HEK293T (cell line): ENCODE data around the gene LTN1.

Experiments
- CTCF ChIA-PET: fragments of 350-600 bp; formaldehyde crosslinking; extraction: SDS; loops from one replicate; lab custom pipeline; 2021; ENCODE audit warnings: antibody characterized with exemption, inconsistent platforms; lab: Yijun Ruan, JAX
- POLR2A ChIA-PET: fragments of 350-600 bp; formaldehyde crosslinking; extraction: SDS; loops from one replicate; lab custom pipeline; 2020; ENCODE audit warnings: antibody characterized with exemption, inconsistent platforms; lab: Yijun Ruan, JAX
- DNase-seq: peaks from one replicate; pipeline ENCODE4 v3.0.0; 2012; ENCODE audit warnings: mixed read lengths; ENCODE audit errors: extremely low spot score
- ARNT ChIP-seq: fragments of 450-650 bp; IDR thresholded peaks from 2 replicates; pipeline ENCODE4 v1.6.1; 2017; ENCODE audit warnings: mild to moderate bottlenecking
- BHLHE40 ChIP-seq: fragments of 450-650 bp; IDR thresholded peaks from 2 replicates; pipeline ENCODE4 v1.6.1; 2016; ENCODE audit warnings: mild to moderate bottlenecking, moderate library complexity, borderline replicate concordance
- CTBP1 ChIP-seq: fragments of 450-650 bp; IDR thresholded peaks from 2 replicates; pipeline ENCODE4 v1.6.1; 2016; ENCODE audit warnings: borderline replicate concordance
- ELF4 ChIP-seq: fragments of 450-650 bp; IDR thresholded peaks from 2 replicates; pipeline ENCODE4 v1.6.1; 2017; ENCODE audit warnings: antibody characterized with exemption
- FOXA1 ChIP-seq: fragments of 450-650 bp; IDR thresholded peaks from 2 replicates; pipeline ENCODE4 v1.6.1; 2016; ENCODE audit warnings: mild to moderate bottlenecking
- FOXK2 ChIP-seq: fragments of 450-650 bp; IDR thresholded peaks from 2 replicates; pipeline ENCODE4 v1.6.1; 2016; ENCODE audit warnings: mild to moderate bottlenecking
- FOXM1 ChIP-seq: fragments of 450-650 bp; IDR thresholded peaks from 2 replicates; pipeline ENCODE4 v1.6.1; 2017; ENCODE audit warnings: mild to moderate bottlenecking, borderline replicate concordance
- HDGF ChIP-seq: fragments of 450-650 bp; IDR thresholded peaks from 2 replicates; pipeline ENCODE4 v1.6.1; 2017; ENCODE audit warnings: antibody characterized with exemption, borderline replicate concordance
- L3MBTL2 ChIP-seq: fragments of 450-650 bp; conservative IDR thresholded peaks from 2 replicates; pipeline ENCODE4 v1.6.1; 2016; ENCODE audit warnings: mild to moderate bottlenecking
- LEF1 ChIP-seq: fragments of 450-650 bp; IDR thresholded peaks from 2 replicates; pipeline ENCODE4 v1.6.1; 2017; ENCODE audit warnings: mild to moderate bottlenecking, borderline replicate concordance
- NFRKB ChIP-seq: fragments of 450-650 bp; IDR thresholded peaks from 2 replicates; pipeline ENCODE4 v1.6.1; 2016; ENCODE audit warnings: mild to moderate bottlenecking, moderate library complexity
- SP1 ChIP-seq: fragments of 450-650 bp; IDR thresholded peaks from 2 replicates; pipeline ENCODE4 v1.6.1; 2017
- SUZ12 ChIP-seq: fragments of 450-650 bp; IDR thresholded peaks from 2 replicates; pipeline ENCODE4 v1.6.1; 2016; ENCODE audit warnings: mild to moderate bottlenecking
- TARDBP ChIP-seq: fragments of 450-650 bp; IDR thresholded peaks from 2 replicates; pipeline ENCODE4 v1.6.1; 2016
- ZNF384 ChIP-seq: fragments of 450-650 bp; IDR thresholded peaks from 2 replicates; pipeline ENCODE4 v1.6.1; 2016
- TF ChIP-seq, protein P1 (sequence below): fragments of 450-650 bp; IDR thresholded peaks from 2 replicates; pipeline ENCODE4 v1.6.1; 2016

The LTN1 gene

DNA sequence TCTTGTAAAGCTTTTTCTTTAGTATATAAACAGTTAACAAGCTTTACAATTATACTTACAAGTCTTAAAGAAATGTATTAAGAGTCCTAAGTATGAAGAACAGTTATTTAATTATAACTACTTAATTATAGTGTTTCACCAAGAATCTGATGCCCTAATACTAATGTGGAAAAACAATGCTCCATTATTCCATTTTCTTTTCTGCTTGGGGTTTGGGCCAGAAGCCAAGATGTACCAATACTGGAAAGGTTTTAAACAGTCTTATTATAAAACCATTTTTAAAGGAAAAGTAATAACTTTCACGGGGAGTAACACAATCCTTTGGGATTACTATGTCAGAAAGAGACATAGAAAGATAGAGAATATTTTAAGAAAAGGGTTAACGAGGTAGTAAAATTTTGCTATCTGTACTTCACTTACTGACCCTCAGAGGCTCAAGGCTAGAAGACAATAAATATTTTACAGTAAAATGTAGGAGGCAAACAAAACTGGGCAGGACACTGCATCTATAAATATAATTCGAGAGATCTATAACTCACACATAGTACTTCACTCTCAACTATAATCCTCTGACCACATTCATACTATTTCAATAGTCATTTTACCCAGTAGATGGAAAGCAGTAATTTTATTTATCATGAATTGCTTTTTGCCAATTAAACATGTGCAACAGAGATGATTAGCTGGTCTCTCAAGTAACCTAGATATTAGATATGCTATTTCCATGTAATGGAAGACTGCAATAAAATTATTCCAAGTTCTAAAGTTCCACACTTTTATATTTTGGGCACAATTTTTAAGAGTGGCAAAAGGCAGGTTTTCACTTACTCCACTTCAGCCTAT lies 63.9 kb downstream of the LTN1 start:
- no peak for DNase-seq
- POLR2A ChIA-PET, result no interaction called here
- CTCF ChIA-PET, result interaction anchor here (0.6 kb wide), 1 partner anchor 11 kb away, joined by 3 read pairs; no protein-coding TSS in a partner anchor
- TF ChIP-seq NFRKB (no peak), ZNF384 (no peak), HDGF (no peak), FOXM1 (no peak), ELF4 (no peak), BHLHE40 (no peak), SUZ12 (no peak), FOXA1 (no peak), FOXK2 (no peak), LEF1 (no peak), L3MBTL2 (no peak)

DNA sequence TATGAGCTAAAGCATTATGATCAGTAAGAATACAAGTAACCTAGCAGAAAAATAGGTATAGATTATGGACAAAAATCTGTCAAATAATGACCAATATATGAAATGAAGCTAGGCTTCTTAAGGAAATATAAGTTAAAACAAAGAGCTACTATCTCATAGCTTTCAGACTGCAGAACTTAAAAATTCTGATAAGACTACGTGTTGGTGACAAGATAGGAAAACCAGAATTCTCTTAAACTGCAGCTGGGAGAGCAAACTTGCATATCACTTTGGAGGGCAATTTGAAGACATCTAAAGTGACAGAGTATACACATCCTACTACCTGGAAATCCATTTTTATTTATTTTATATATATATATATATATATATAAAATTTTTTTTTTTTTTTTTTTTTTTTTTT lies 65.5 kb downstream of the LTN1 start:
- DNase-seq, result no peak
- ChIA-PET POLR2A (no interaction called here), CTCF (no interaction called here)
- TF ChIP-seq L3MBTL2, result no peak
- TF ChIP-seq TARDBP, result no peak
- no peak for TF ChIP-seq HDGF
- TF ChIP-seq SUZ12, result no peak
- TF ChIP-seq, protein P1, sequence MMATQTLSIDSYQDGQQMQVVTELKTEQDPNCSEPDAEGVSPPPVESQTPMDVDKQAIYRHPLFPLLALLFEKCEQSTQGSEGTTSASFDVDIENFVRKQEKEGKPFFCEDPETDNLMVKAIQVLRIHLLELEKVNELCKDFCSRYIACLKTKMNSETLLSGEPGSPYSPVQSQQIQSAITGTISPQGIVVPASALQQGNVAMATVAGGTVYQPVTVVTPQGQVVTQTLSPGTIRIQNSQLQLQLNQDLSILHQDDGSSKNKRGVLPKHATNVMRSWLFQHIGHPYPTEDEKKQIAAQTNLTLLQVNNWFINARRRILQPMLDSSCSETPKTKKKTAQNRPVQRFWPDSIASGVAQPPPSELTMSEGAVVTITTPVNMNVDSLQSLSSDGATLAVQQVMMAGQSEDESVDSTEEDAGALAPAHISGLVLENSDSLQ, result no peak
- no peak for TF ChIP-seq LEF1
- TF ChIP-seq BHLHE40, result no peak
- TF ChIP-seq SP1, result no peak
- no peak for TF ChIP-seq FOXA1
- no peak for TF ChIP-seq ELF4
- TF ChIP-seq ZNF384, result no peak
- no peak for TF ChIP-seq NFRKB

DNA sequence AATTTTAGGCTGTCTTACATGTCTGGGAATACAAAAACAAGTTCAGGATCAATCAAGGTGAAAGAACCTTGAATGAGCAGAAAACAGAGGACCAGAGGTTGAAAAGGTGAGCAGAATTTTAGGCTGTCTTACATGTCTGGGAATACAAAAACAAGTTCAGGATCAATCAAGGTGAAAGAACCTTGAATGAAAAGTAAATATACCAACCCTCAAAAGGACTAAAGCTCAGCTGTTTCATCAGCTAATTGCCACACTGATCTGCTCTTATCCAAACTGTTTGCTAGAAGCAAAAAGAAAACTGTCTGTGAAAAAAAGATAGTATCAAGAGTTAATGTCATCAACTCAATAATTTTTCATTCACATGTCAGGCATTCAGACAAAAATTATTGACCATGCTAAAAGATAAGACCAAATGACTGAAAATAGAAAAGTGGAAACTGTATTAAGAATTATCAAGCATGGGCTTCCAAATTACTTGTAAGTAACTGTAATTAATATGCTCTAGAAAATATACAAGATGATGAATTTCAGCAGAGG lies 69.2 kb downstream of the LTN1 start:
- POLR2A ChIA-PET, result no interaction called here
- no peak for TF ChIP-seq ARNT
- TF ChIP-seq BHLHE40, result no peak
- TF ChIP-seq ELF4, result no peak
- no peak for TF ChIP-seq L3MBTL2
- TF ChIP-seq FOXM1, result no peak
- no peak for TF ChIP-seq NFRKB
- no peak for TF ChIP-seq HDGF
- no peak for TF ChIP-seq FOXA1
- no peak for TF ChIP-seq ZNF384
- CTCF ChIA-PET, result no interaction called here
- no peak for DNase-seq

DNA sequence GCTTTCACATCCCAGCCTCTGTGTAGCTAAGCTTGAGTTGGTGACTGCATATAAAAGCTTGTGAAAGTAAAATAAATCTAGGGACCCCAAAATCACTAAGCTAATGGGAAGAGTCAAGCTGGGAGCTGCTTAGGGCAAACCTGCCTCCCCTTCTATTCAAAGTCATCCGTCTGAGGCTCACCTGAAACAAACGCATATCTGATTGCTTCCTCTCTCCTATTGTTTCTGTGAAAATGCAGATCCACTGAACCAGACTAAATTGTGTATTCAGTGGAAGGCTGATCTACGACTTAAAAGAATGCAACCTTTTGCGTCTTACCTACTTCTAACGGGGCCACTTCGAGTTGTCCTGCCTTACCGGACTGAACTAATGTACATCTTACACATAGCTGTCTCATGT lies 70.3 kb downstream of the LTN1 start:
- TF ChIP-seq, protein P1, result no peak
- TF ChIP-seq FOXM1 (no peak), TARDBP (no peak), SUZ12 (no peak), SP1 (no peak), HDGF (no peak), LEF1 (no peak), NFRKB (no peak), CTBP1 (no peak), FOXA1 (no peak)
- CTCF ChIA-PET, result no interaction called here
- POLR2A ChIA-PET, result no interaction called here
- DNase-seq, result no peak

DNA sequence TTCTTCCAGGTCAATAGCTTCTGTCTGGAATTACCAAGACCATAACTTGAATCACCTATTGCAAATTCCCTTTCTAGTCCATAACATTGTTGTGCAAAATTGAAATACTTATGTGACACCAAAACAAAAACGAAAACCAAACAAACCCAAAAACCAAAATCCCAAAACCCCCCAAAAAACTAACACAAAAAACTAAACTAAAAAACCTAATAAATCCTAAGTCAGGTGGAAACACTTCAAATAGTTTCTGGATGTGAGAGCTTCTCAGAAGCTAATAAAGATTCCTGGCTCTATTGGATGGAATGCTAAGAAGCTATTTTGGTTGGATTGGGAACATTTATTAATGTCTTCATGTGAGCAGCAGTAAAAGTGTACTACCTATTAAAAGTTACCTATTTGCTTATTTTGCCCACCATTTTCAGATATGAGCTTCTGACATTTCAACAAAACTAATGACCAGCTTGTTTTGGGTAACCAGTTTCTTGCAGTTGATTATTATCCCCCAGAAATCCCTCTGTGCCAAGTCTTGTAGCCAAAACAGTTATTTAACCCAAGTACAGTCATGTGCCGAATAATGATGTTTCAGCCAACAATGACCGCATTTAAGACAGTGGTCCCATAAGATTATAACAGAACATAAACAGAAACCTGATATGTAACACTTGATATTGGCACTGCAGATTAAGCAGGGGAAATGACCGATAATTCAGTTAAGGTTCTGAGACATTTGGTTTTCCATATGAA lies 76.4 kb downstream of the LTN1 start:
- no peak for TF ChIP-seq LEF1
- no peak for TF ChIP-seq SUZ12
- TF ChIP-seq NFRKB, result no peak
- TF ChIP-seq CTBP1, result no peak
- TF ChIP-seq FOXK2, result no peak
- no peak for TF ChIP-seq ELF4
- no peak for TF ChIP-seq FOXM1
- no peak for TF ChIP-seq FOXA1
- ChIA-PET CTCF (interaction anchor here (0.7 kb wide), 1 partner anchor 30 kb away, joined by 3 read pairs; no protein-coding TSS in a partner anchor), POLR2A (interaction anchor here (1.2 kb wide), 1 partner anchor 86 kb away, joined by 3 read pairs; no protein-coding TSS in a partner anchor)
- DNase-seq, result no peak

DNA sequence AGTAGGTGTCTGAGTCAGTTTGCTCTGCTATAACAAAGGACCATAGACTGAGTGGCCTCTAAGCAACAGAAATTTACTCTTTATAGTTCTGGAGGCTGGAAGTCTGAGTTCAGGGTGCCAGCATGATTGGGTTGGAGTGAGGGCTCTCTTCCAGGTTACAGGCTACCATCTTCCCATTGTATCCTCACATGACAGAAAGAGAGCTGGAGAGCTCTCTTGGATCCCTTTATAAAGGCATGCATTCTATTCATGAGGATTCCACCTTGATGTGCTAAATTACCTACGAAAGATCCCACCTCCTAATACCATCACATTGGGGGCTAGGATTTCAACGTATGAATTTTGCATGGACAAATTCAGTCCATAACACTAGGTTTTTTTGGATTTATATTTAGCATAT lies 79.6 kb downstream of the LTN1 start:
- POLR2A ChIA-PET, result no interaction called here
- TF ChIP-seq ELF4, result no peak
- TF ChIP-seq LEF1, result no peak
- no peak for TF ChIP-seq L3MBTL2
- TF ChIP-seq, protein P1, result no peak
- no peak for TF ChIP-seq FOXM1
- TF ChIP-seq NFRKB, result no peak
- no peak for TF ChIP-seq TARDBP
- no peak for TF ChIP-seq HDGF
- no peak for TF ChIP-seq FOXA1
- TF ChIP-seq FOXK2, result no peak
- TF ChIP-seq SUZ12, result no peak
- CTCF ChIA-PET, result no interaction called here
- DNase-seq, result no peak
